Right lobe of liver (tissue), 6 donors: ENCODE data around the gene S100A1. TPM values are rescaled to one million over a fixed set of nuclear protein-coding genes. Genes with fewer than 3 reads are reported as not detected.

Experiments
- ATAC-seq, 4 donors: fragments of 200-7000 bp; cut with Tn5 transposase; one replicate each; pipeline ENCODE4 v1.9.1; 2020; ENCODE audit warnings: mild to moderate bottlenecking in 4 of 4, moderate library complexity in 4 of 4
- DNase-seq, 3 donors: peaks; one replicate each; pipeline ENCODE4 v3.0.0-alpha.2; 2020
- H3K27ac ChIP-seq, 3 donors: fragments of 200-600 bp; one replicate each; pipeline ENCODE4 v1.8.0; 2022
- H3K27me3 ChIP-seq, 2 donors: fragments of 200-600 bp; one replicate each; pipeline ENCODE4 v1.8.0; 2022
- H3K36me3 ChIP-seq, 4 donors: fragments of 200-600 bp; sonication (generic) in 1 of 4; one replicate each; pipeline versions ENCODE4 v1.5.1 to v1.8.0; 2017 to 2022; ENCODE audit warnings: control low read depth in 1 of 4
- H3K4me1 ChIP-seq, 4 donors: fragments of 200-600 bp; sonication (generic) in 1 of 4; one replicate each; pipeline versions ENCODE4 v1.5.1 to v1.8.0; 2017 to 2022; ENCODE audit warnings: control low read depth in 1 of 4
- H3K4me3 ChIP-seq, 3 donors: fragments of 200-600 bp; one replicate each; pipeline ENCODE4 v1.8.0; 2022
- H3K9me3 ChIP-seq, 4 donors: fragments of 200-600 bp; sonication (generic) in 1 of 4; one replicate each; pipeline versions ENCODE4 v1.5.1 to v1.8.0; 2017 to 2022; ENCODE audit warnings: control low read depth in 1 of 4
- POLR2A ChIP-seq: fragments of 450-650 bp; IDR thresholded peaks from one replicate; pipeline ENCODE4 v1.6.1; 2017; ENCODE audit warnings: antibody characterized with exemption, mild to moderate bottlenecking
- WGBS: methylation state at CpG from one replicate; pipeline ENCODE4 v1.1.6; 2018; ENCODE audit warnings: low coverage, low lambda C conversion rate; ENCODE audit not compliant: insufficient coverage; ENCODE audit errors: missing lambda C conversion rate; 5-methylcytosine and 5-hydroxymethylcytosine counted together
- intact Hi-C, 2 donors: fragments of 100-400 bp; cut with DNase I; formaldehyde crosslinking; loops; one replicate each; pipeline versions ENCODE4 v1.11.2 to v1.14.1; 2022
- total RNA-seq, 6 experiments: library from RNA; depleted of rRNA in 2 of 6; stranded (reverse); fragments of >200 nt in 2 of 6; fragmentation: NEBNext Ultra II Directional in 3 of 6; extraction: Animal tissue kit (Norgen Biotek cat#: 25700) in 3 of 6; gene quantifications; one replicate each; pipeline versions ENCODE4 v1.1.0 to v1.2.4, GENCODE V29; 2016 to 2023
- TF ChIP-seq, protein P1 (sequence below), 4 donors: fragments of 200-600 bp in 3 of 4; fragments of 450-650 bp in 1 of 4; IDR thresholded peaks; one replicate each; pipeline versions ENCODE4 v1.5.1 to v1.8.0; 2016 to 2022; ENCODE audit warnings: antibody characterized with exemption in 4 of 4, mild to moderate bottlenecking in 2 of 4
- donor health status: DM: no; HTN: yes; CAD: no.
- donor health status: DM: no; HTN: no; CAD: no.
- donor health status: DM: no; HTN: no; CAD: no.
- donor health status: DM: no; HTN: yes; CAD: no.
- donor health status: DM: no; HTN: yes; CAD: no.

S100A1 gene
- total RNA-seq, 6 experiments from 2014 or later, result 0.40 to 2.1 (median 1.0) TPM

DNA sequence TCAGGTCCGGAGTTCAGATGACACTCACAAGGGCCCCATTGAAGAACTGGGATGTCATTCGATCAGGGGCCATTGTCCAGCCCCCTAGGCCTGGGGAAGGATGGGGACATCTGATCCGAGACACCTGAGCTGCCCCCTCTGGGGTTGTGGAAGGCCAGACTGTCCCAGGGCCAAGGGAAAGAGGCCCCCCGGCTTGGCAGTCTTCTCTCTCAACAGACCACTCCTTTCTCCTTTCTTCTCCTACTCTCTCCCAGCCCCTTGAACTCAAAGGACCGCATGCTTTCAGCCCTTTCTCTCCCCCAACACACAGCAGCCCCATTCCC, 1.1 kb downstream of the S100A1 start:
- intact Hi-C loops, result no loop called here
- Histone ChIP-seq H3K36me3 (no peaks in the 10 kb centered on the region), H3K27me3 (no peaks in the 10 kb centered on the region), H3K4me1 (peaks cover 0 to 6% (median 2%) of the 10 kb centered on the region in 4 donors), H3K9me3 (no peaks in the 10 kb centered on the region), H3K27ac (no peak overlapping the region), H3K4me3 (no peak overlapping the region)
- ATAC-seq (no peak), DNase-seq (peak in 1 of 3 donors; percentile 11)
- 100% methylated on average over 1 of the region's 5 CpGs for WGBS
- TF ChIP-seq POLR2A, result no peak
- TF ChIP-seq, protein P1, sequence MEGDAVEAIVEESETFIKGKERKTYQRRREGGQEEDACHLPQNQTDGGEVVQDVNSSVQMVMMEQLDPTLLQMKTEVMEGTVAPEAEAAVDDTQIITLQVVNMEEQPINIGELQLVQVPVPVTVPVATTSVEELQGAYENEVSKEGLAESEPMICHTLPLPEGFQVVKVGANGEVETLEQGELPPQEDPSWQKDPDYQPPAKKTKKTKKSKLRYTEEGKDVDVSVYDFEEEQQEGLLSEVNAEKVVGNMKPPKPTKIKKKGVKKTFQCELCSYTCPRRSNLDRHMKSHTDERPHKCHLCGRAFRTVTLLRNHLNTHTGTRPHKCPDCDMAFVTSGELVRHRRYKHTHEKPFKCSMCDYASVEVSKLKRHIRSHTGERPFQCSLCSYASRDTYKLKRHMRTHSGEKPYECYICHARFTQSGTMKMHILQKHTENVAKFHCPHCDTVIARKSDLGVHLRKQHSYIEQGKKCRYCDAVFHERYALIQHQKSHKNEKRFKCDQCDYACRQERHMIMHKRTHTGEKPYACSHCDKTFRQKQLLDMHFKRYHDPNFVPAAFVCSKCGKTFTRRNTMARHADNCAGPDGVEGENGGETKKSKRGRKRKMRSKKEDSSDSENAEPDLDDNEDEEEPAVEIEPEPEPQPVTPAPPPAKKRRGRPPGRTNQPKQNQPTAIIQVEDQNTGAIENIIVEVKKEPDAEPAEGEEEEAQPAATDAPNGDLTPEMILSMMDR (IDR thresholded peaks at IDR 0.05), result no peak

DNA sequence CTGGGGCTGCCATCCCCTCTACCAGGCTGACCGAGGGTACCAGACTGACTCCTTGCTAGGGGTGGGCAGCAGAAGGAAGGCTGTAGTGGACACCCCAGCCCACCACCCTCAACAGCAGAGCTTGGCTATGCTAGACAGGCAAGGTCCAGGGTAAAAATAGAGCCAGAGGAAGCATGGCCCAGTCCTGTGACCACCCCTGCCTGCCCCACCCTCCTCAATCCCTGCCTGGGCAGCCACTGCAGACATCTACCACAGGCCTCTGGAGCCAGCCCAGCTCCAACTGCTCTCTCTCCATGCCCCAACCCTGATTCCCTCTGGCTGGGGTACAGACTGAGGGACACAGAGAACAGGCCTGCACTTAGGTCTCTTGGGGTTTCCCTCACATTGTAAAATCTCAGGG, 1.7 kb downstream of the S100A1 start:
- Histone ChIP-seq H3K4me3 (no peak overlapping the region), H3K9me3 (no peaks in the 10 kb centered on the region), H3K27ac (no peak overlapping the region), H3K4me1 (peaks cover 0 to 7% (median 2%) of the 10 kb centered on the region in 4 donors), H3K27me3 (no peaks in the 10 kb centered on the region), H3K36me3 (no peaks in the 10 kb centered on the region)
- ATAC-seq, result no peak
- TF ChIP-seq, protein P1 (IDR thresholded peaks at IDR 0.05), result no peak
- no peak for TF ChIP-seq POLR2A
- WGBS, result no CpG with 5 or more reads among the region's 1 CpG
- intact Hi-C loops, result no loop called here
- DNase-seq, result peak in 1 of 3 donors; percentile 16

DNA sequence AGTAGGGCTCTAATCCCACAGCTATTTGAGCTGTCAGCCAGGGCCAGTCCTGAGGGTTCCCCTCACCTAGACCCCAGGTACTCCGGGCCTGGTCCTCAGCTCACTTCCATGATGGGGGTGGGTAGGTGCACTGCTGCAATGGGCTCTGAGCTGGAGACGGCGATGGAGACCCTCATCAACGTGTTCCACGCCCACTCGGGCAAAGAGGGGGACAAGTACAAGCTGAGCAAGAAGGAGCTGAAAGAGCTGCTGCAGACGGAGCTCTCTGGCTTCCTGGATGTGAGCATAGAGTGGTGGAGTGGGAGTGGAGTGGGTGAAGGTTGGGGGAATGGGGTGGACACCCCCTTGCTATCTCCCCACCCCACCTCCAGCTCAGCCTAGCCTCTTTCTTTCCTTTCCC, 2.1 kb downstream of the S100A1 start:
- no peaks in the 10 kb centered on the region for H3K36me3 ChIP-seq
- peaks cover 0 to 12% (median 2%) of the 10 kb centered on the region in 4 donors for H3K4me1 ChIP-seq
- DNase-seq, result peak in 1 of 3 donors; percentile 15
- no peak overlapping the region for H3K27ac ChIP-seq
- WGBS, result 73% methylated on average over 2 of the region's 7 CpGs
- TF ChIP-seq, protein P1 (IDR thresholded peaks at IDR 0.05), result no peak
- TF ChIP-seq POLR2A, result no peak
- no peaks in the 10 kb centered on the region for H3K27me3 ChIP-seq
- H3K9me3 ChIP-seq, result no peaks in the 10 kb centered on the region
- H3K4me3 ChIP-seq, result no peak overlapping the region
- no peak for ATAC-seq
- intact Hi-C loops, result no loop called here

DNA sequence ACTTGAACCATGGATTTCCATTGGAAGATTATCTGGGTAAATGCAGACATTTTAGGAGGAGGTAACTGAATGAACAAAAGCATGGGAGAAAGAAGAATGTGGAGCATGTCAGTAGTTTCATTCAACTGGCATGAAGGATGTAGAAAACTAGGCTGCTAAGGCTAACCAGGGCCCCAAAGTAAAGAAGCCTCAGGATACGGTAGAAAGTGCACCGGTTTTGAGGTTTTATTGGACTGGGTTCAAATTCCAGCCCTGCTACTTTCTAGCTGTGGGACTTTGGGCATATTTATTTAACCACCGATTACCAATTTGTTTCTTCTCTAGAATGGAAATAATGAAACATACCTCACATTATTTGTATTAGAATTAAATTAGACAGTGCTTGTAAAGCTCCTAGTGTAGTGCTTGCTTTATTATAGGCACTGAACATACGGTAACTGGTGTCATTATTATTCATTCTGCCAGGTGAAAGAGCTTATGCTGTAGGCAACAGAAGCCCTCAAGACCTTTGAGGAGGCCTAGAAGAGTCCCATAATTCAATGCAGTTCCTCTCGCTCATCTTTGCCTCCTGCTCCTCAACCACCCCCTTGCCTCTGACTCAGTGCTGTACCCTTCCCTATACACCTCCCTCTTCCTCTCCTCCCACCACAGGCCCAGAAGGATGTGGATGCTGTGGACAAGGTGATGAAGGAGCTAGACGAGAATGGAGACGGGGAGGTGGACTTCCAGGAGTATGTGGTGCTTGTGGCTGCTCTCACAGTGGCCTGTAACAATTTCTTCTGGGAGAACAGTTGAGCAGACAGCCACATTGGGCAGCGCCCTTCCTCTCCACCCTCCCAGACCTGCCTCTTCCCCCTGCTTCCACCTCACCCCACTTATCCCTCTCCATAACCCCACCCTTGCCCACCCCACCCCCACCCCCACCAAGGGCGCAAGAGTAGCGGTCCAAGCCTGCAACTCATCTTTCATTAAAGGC, 3.1 kb downstream of the S100A1 start:
- peak overlapping the region in 1 of 3 donors; percentile 29 for H3K27ac ChIP-seq
- H3K27me3 ChIP-seq, result no peaks in the 10 kb centered on the region
- H3K36me3 ChIP-seq, result peaks cover 0 to 3% (median 0%) of the 10 kb centered on the region in 4 donors
- no peaks in the 10 kb centered on the region for H3K9me3 ChIP-seq
- no peak for TF ChIP-seq POLR2A
- TF ChIP-seq, protein P1 (IDR thresholded peaks at IDR 0.05), result no peak
- intact Hi-C loops, result no loop called here
- H3K4me1 ChIP-seq, result peaks cover 0 to 18% (median 2%) of the 10 kb centered on the region in 4 donors
- ATAC-seq (no peak), DNase-seq (peak in 1 of 3 donors; percentile 3)
- H3K4me3 ChIP-seq, result no peak overlapping the region
- 63% methylated on average over 10 of the region's 10 CpGs for WGBS
